H1 (cell line): ENCODE results near the gene CAMTA1. TPM values are rescaled to one million over a fixed set of nuclear protein-coding genes. Genes with fewer than 3 reads are reported as not detected.

Source experiments
- CTCF ChIA-PET: fragments of 300-600 bp; sonication (Branson Sonifier 250); formaldehyde crosslinking; loops from one replicate; lab custom pipeline; 2021; ENCODE audit not compliant: partially characterized antibody; lab: Charles Lee
- POLR2A ChIA-PET: fragments of 300-600 bp; sonication (Branson Sonifier 250); formaldehyde crosslinking; loops from one replicate; lab custom pipeline; 2021; ENCODE audit warnings: inconsistent platforms; ENCODE audit not compliant: partially characterized antibody; lab: Charles Lee
- DNase-seq, 2 experiments: peaks; one replicate each; pipeline versions ENCODE4 v3.0.0 to v3.0.0-alpha.2; 2010 to 2022; ENCODE audit warnings: low spot score in 2 of 2, low read depth in 1 of 2, mixed read lengths in 1 of 2
- FAIRE-seq: peaks from 2 replicates; lab custom pipeline; 2011; peaks lifted over from hg19 to GRCh38; lab: Jason Lieb, UNC
- H2AFZ ChIP-seq: 2 replicates; pipeline ENCODE4 v1.8.1; 2012; ENCODE audit warnings: low read length, inconsistent platforms
- H2AK5ac ChIP-seq: 2 replicates; pipeline ENCODE4 v1.6.1; 2013; ENCODE audit warnings: low read depth, low read length
- H2BK120ac ChIP-seq: replicated peaks from 2 replicates; pipeline ENCODE3; 2013; ENCODE audit warnings: low read depth, low read length, inconsistent platforms
- H2BK12ac ChIP-seq: 2 replicates; pipeline ENCODE4 v1.6.1; 2013; ENCODE audit warnings: low read depth, low read length
- H2BK15ac ChIP-seq: 2 replicates; pipeline ENCODE4 v1.6.1; 2013; ENCODE audit warnings: low read length
- H2BK20ac ChIP-seq: 2 replicates; pipeline ENCODE4 v1.6.1; 2013; ENCODE audit warnings: low read length
- H2BK5ac ChIP-seq: 2 replicates; pipeline ENCODE4 v1.6.1; 2013; ENCODE audit warnings: low read depth, low read length
- H3K14ac ChIP-seq: 2 replicates; pipeline ENCODE4 v1.6.1; 2013; ENCODE audit warnings: inconsistent platforms; ENCODE audit not compliant: insufficient read length
- H3K18ac ChIP-seq: 2 replicates; pipeline ENCODE4 v1.6.1; 2013; ENCODE audit warnings: low read length; ENCODE audit errors: extremely low read depth
- H3K23ac ChIP-seq: 2 replicates; pipeline ENCODE4 v1.6.1; 2013; ENCODE audit warnings: inconsistent platforms; ENCODE audit not compliant: insufficient read length
- H3K23me2 ChIP-seq: 2 replicates; pipeline ENCODE4 v1.6.1; 2013; ENCODE audit warnings: low read depth, low read length
- H3K27ac ChIP-seq: 2 replicates; pipeline ENCODE4 v1.6.1; 2011; ENCODE audit warnings: low read depth, low read length, inconsistent platforms
- H3K27me3 ChIP-seq, 4 experiments: replicated peaks in 1 of 4; 1 replicate in 1 of 4; 2 replicates in 3 of 4; pipeline versions ENCODE4 v1.6.1 to v1.8.1; 2011 to 2013; ENCODE audit warnings: low read length in 3 of 4, mild to moderate bottlenecking in 3 of 4, inconsistent platforms in 2 of 4, mixed read lengths in 2 of 4, moderate library complexity in 1 of 4; ENCODE audit not compliant: control insufficient read depth in 3 of 4, insufficient read depth in 3 of 4; ENCODE audit errors: extremely low read depth in 1 of 4
- H3K36me3 ChIP-seq, 4 experiments: 2 replicates each; pipeline versions ENCODE4 v1.6.1 to v1.8.1; 2011 to 2013; ENCODE audit warnings: mild to moderate bottlenecking in 4 of 4, low read length in 3 of 4, moderate library complexity in 2 of 4, control low read depth in 1 of 4, inconsistent platforms in 1 of 4; ENCODE audit not compliant: insufficient read depth in 4 of 4, control insufficient read depth in 2 of 4
- H3K4ac ChIP-seq: replicated peaks from 2 replicates; pipeline ENCODE3; 2013; ENCODE audit warnings: low read length, low read depth, mixed read lengths, inconsistent platforms; ENCODE audit not compliant: insufficient read length
- H3K4me1 ChIP-seq, 4 experiments: replicated peaks in 1 of 4; 1 replicate in 1 of 4; 2 replicates in 3 of 4; pipeline versions ENCODE4 v1.6.1 to v1.8.1; 2011 to 2013; ENCODE audit warnings: low read length in 3 of 4, inconsistent platforms in 2 of 4, mixed read lengths in 1 of 4; ENCODE audit not compliant: insufficient read depth in 4 of 4, control insufficient read depth in 3 of 4
- H3K4me2 ChIP-seq, 2 experiments: 2 replicates each; pipeline versions ENCODE4 v1.6.1 to v1.8.1; 2011 to 2013; ENCODE audit warnings: low read depth in 2 of 2, low read length in 2 of 2, control low read depth in 1 of 2, inconsistent platforms in 1 of 2, mild to moderate bottlenecking in 1 of 2; ENCODE audit not compliant: insufficient read depth in 1 of 2
- H3K4me3 ChIP-seq, 4 experiments: fragments of 200-600, 300-600 bp in 1 of 4; sonication (generic), shearing (Covaris generic), sonication (Bioruptor Twin) in 1 of 4; 2 replicates each; pipeline versions ENCODE4 v1.5.1 to v1.8.1; 2011 to 2016; ENCODE audit warnings: low read length in 4 of 4, low read depth in 3 of 4, control low read depth in 2 of 4, inconsistent platforms in 2 of 4, mild to moderate bottlenecking in 2 of 4, mixed read lengths in 1 of 4, moderate library complexity in 1 of 4; ENCODE audit not compliant: insufficient read depth in 2 of 4; ENCODE audit errors: extremely low read depth in 1 of 4
- H3K56ac ChIP-seq: replicated peaks from 2 replicates; pipeline ENCODE3; 2013; ENCODE audit warnings: low read depth, mild to moderate bottlenecking, mixed read lengths, low read length, inconsistent platforms; ENCODE audit not compliant: insufficient read length
- H3K79me1 ChIP-seq: 2 replicates; pipeline ENCODE4 v1.6.1; 2013; ENCODE audit warnings: low read depth, low read length, control low read depth
- H3K79me2 ChIP-seq, 2 experiments: 2 replicates each; pipeline versions ENCODE4 v1.6.1 to v1.8.1; 2012 to 2013; ENCODE audit warnings: low read length in 2 of 2, mild to moderate bottlenecking in 2 of 2, inconsistent platforms in 1 of 2; ENCODE audit not compliant: insufficient read depth in 2 of 2, control insufficient read depth in 1 of 2
- H3K9ac ChIP-seq, 4 experiments: replicated peaks in 1 of 4; 1 replicate in 1 of 4; 2 replicates in 3 of 4; pipeline versions ENCODE4 v1.6.1 to v1.8.1; 2011 to 2013; ENCODE audit warnings: low read depth in 3 of 4, low read length in 3 of 4, control low read depth in 2 of 4, mild to moderate bottlenecking in 2 of 4, moderate library complexity in 2 of 4, inconsistent platforms in 1 of 4; ENCODE audit errors: extremely low read depth in 1 of 4
- H3K9me3 ChIP-seq, 2 experiments: 2 replicates each; pipeline versions ENCODE4 v1.6.1 to v1.8.1; 2012 to 2013; ENCODE audit warnings: mild to moderate bottlenecking in 2 of 2, moderate library complexity in 2 of 2, control low read depth in 1 of 2, inconsistent platforms in 1 of 2, low read depth in 1 of 2, low read length in 1 of 2, mixed read lengths in 1 of 2; ENCODE audit not compliant: insufficient read depth in 2 of 2
- H4K20me1 ChIP-seq, 2 experiments: replicated peaks in 1 of 2; 2 replicates each; pipeline versions ENCODE3 to v1.8.1; 2011 to 2013; ENCODE audit warnings: inconsistent platforms in 2 of 2, low read length in 2 of 2, mild to moderate bottlenecking in 1 of 2; ENCODE audit not compliant: insufficient read depth in 2 of 2, control insufficient read depth in 1 of 2
- H4K5ac ChIP-seq: 2 replicates; pipeline ENCODE4 v1.6.1; 2013; ENCODE audit warnings: low read length, low read depth, mixed read lengths, inconsistent platforms; ENCODE audit not compliant: insufficient read length
- H4K8ac ChIP-seq: 2 replicates; pipeline ENCODE4 v1.8.0; 2013; ENCODE audit warnings: mild to moderate bottlenecking, moderate library complexity, low read length, inconsistent platforms; ENCODE audit not compliant: insufficient read depth; ENCODE audit errors: extremely low read depth
- H4K91ac ChIP-seq: replicated peaks from 2 replicates; pipeline ENCODE3; 2013; ENCODE audit warnings: low read length, mixed read lengths, inconsistent platforms; ENCODE audit not compliant: insufficient read length
- CBX8 ChIP-seq: fragments of 300-800, 300-1000 bp; sonication (generic); IDR thresholded peaks from 2 replicates; pipeline ENCODE4 v1.7.1; 2016; ENCODE audit warnings: low read depth, low read length, borderline replicate concordance
- CEBPB ChIP-seq: IDR thresholded peaks from 2 replicates; pipeline ENCODE4 v1.6.1; 2012; ENCODE audit warnings: low read depth, low read length
- CHD1 ChIP-seq: IDR thresholded peaks from 2 replicates; pipeline ENCODE4 v1.6.1; 2012; ENCODE audit warnings: low read depth, low read length, improper control_type of control experiment
- CHD2 ChIP-seq: IDR thresholded peaks from 2 replicates; pipeline ENCODE4 v1.6.1; 2012; ENCODE audit warnings: low read length, improper control_type of control experiment
- KDM1A ChIP-seq: fragments of 200-600, 300-600 bp; sonication (generic); IDR thresholded peaks from 2 replicates; pipeline ENCODE4 v1.7.1; 2016; ENCODE audit warnings: mild to moderate bottlenecking, low read length, borderline replicate concordance
- RXRA ChIP-seq: IDR thresholded peaks from 2 replicates; pipeline ENCODE4 v1.6.1; 2011; ENCODE audit warnings: low read depth, mild to moderate bottlenecking, low read length, moderate library complexity; ENCODE audit not compliant: insufficient read depth
- SAP30 ChIP-seq: fragments of 300-600 bp; sonication (generic); IDR thresholded peaks from 2 replicates; pipeline ENCODE4 v1.7.1; 2012; ENCODE audit warnings: low read length, moderate library complexity, mild to moderate bottlenecking, inconsistent platforms; ENCODE audit not compliant: insufficient read depth, insufficient replicate concordance
- SP2 ChIP-seq: IDR thresholded peaks from 2 replicates; pipeline ENCODE4 v1.6.1; 2012; ENCODE audit warnings: mild to moderate bottlenecking, low read length, inconsistent platforms
- TAF1 ChIP-seq: IDR thresholded peaks from 2 replicates; pipeline ENCODE4 v1.6.1; 2011; ENCODE audit warnings: mild to moderate bottlenecking, low read depth, low read length
- TAF7 ChIP-seq: optimal IDR thresholded peaks from 2 replicates; pipeline ENCODE3; 2011; ENCODE audit warnings: low read depth, mild to moderate bottlenecking, inconsistent platforms, low read length, moderate library complexity, borderline replicate concordance
- WGBS, 2 experiments: shearing (Covaris generic) in 1 of 2; methylation state at CpG; one replicate each; pipeline versions ENCODE4 v1.1.6 to v1.1.7; 2013 to 2015; ENCODE audit warnings: low lambda C conversion rate in 2 of 2, mixed read lengths in 2 of 2, inconsistent platforms in 1 of 2, low coverage in 1 of 2, missing lambda C conversion rate in 1 of 2; ENCODE audit not compliant: insufficient replicate concordance in 2 of 2, insufficient coverage in 1 of 2, insufficient read length in 1 of 2; ENCODE audit errors: extremely low coverage in 1 of 2, missing lambda C conversion rate in 1 of 2; 5-methylcytosine and 5-hydroxymethylcytosine counted together
- polyA plus RNA-seq, 7 experiments: library from polyadenylated mRNA; depleted of rRNA in 3 of 7; stranded (reverse) in 5 of 7; unstranded in 2 of 7; fragments of >200 nt in 5 of 7; fragments of 200-250 nt in 2 of 7; gene quantifications; 1 replicate in 5 of 7; 2 replicates in 1 of 7; 4 replicates in 1 of 7; pipeline versions ENCODE4 v1.2.1 to v1.2.3, GENCODE V29; 2011 to 2013; ENCODE audit warnings: missing spikeins in 2 of 7, mixed read lengths in 2 of 7
- total RNA-seq: library from RNA; stranded (reverse); fragmentation: NEBNext Ultra II Directional; extraction: Animal tissue kit (Norgen Biotek cat#: 25700); gene quantifications from 2 replicates; pipeline ENCODE4 v1.2.1, GENCODE V29; 2021
- TF ChIP-seq, protein P1 (sequence below): IDR thresholded peaks from 2 replicates; pipeline ENCODE4 v1.6.1; 2011; ENCODE audit warnings: low read depth, mild to moderate bottlenecking, low read length; ENCODE audit not compliant: insufficient read depth
- TF ChIP-seq, protein P2 (sequence below): IDR thresholded peaks from 2 replicates; pipeline ENCODE4 v1.6.1; 2012; ENCODE audit warnings: inconsistent platforms

The CAMTA1 gene
- total and polyA plus RNA-seq, 2 of the 8 experiments (the other 6 are each of a cell fraction or from before 2014, with no cell fraction given), result 65.0 to 119 TPM

DNA sequence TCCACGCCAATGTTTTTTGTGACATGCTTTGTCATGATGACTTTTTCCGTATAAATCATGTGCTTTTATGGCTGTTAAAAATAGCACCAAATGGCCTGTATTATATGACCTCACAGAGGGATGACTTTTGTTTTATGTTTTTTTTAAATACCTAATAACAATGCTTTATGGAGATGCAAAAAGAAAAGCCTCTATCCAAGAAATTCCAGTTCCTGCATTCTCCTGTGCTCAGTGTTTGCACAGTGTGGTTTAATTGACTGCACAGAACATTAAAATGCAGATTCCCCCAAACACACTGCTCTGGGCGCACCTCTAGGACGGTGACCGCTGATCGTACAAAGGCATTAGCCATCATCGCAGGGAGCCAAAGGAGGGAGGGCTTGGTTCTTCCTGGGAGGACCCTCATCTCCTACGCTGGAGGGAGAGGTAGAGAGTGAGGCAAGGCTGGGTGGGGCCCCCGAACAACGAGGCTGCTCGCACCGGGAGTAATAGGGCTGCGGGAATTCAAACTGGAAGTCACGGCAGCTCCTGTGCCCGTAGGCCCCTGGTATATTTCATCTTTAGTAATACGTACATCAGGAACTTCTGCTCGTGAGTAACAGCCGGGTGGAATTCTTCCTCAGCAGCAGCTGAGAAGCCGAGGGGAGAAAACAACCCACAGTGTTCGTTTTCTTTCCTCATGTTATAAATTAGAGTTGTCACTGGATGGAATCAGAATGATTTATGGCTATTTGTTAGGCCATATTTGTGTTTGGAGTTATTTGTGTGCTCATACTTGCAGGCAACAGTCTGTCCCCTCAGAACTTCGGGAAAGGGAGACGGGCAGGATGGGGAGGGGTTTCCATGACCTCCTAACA is 465.6 kb downstream of the CAMTA1 start:
- DNase-seq, result no peak
- ChIA-PET CTCF (interaction anchor here (0.7 to 1.1 kb wide), 4 partner anchors 13 to 224 kb away, joined by 3 to 4 read pairs (median 3); no protein-coding TSS in a partner anchor), POLR2A (no interaction called here)
- Histone ChIP-seq H3K18ac (no peak overlapping the region), H3K56ac (no peak overlapping the region), H3K14ac (no peak overlapping the region), H4K20me1 (no peaks in the 10 kb centered on the region), H3K9ac (no peak overlapping the region), H2AK5ac (no peak overlapping the region), H2BK12ac (no peak overlapping the region), H4K8ac (no peak overlapping the region; the same call in 1 of the 2 replicates), H3K79me1 (no peaks in the 10 kb centered on the region), H3K36me3 (no peaks in the 10 kb centered on the region), H3K23me2 (no peaks in the 10 kb centered on the region), H3K23ac (no peak overlapping the region), H3K79me2 (no peaks in the 10 kb centered on the region), H3K4ac (no peak overlapping the region), H3K4me3 (no peak overlapping the region), H3K4me1 (no peaks in the 10 kb centered on the region; a peak in 3 of 7 replicates), H3K4me2 (no peak overlapping the region), H3K27ac (no peak overlapping the region; the same call in 1 of the 2 replicates), H3K9me3 (no peaks in the 10 kb centered on the region), H2BK5ac (no peak overlapping the region)
- TF ChIP-seq SP2, result no peak
- no peak for TF ChIP-seq TAF1
- TF ChIP-seq TAF7, result no peak
- no peak for TF ChIP-seq KDM1A
- TF ChIP-seq, protein P1, sequence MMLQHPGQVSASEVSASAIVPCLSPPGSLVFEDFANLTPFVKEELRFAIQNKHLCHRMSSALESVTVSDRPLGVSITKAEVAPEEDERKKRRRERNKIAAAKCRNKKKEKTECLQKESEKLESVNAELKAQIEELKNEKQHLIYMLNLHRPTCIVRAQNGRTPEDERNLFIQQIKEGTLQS, result no peak
- TF ChIP-seq CHD2, result no peak
- no peak for TF ChIP-seq RXRA
- no peak for TF ChIP-seq CBX8
- TF ChIP-seq CEBPB, result no peak
- TF ChIP-seq CHD1, result no peak
- TF ChIP-seq SAP30, result no peak
- TF ChIP-seq, protein P2, sequence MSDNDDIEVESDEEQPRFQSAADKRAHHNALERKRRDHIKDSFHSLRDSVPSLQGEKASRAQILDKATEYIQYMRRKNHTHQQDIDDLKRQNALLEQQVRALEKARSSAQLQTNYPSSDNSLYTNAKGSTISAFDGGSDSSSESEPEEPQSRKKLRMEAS, result no peak
- TF ChIP-seq, all 59 proteins: peak for 0
- Histone ChIP-seq H2BK20ac (no peak overlapping the region), H2BK15ac (0 out of 2 replicates have a peak overlapping the region, but pooled peaks have one; percentile 46), H4K91ac (no peak overlapping the region), H2BK120ac (no peak overlapping the region), H2AFZ (no peak overlapping the region), H3K27me3 (no peaks in the 10 kb centered on the region), H4K5ac (no peak overlapping the region)
- FAIRE-seq, result no peak
- WGBS, 2 experiments, result 90% methylated on average over 22 of the region's 22 CpGs; no CpG with 5 or more reads in 1 of the 2 experiments
